Loucy (cell line): Measurements from ENCODE around the gene MAPK1.

Experiments
- H2AFZ ChIP-seq: fragments of 200-600 bp; sonication (generic); 2 replicates; pipeline ENCODE4 v1.6.0; 2016; ENCODE audit warnings: antibody characterized with exemption, mild to moderate bottlenecking, low read length, moderate library complexity
- H3F3A ChIP-seq: fragments of 200-600 bp; 2 replicates; pipeline ENCODE4 v1.6.0; 2016; ENCODE audit warnings: antibody characterized with exemption, low read depth, mild to moderate bottlenecking
- H3K27me3 ChIP-seq: fragments of 200-600 bp; sonication (generic); 2 replicates; pipeline ENCODE4 v1.6.1; 2014; ENCODE audit warnings: low read length, mild to moderate bottlenecking; ENCODE audit not compliant: insufficient read depth, poor library complexity, severe bottlenecking
- H3K36me3 ChIP-seq: fragments of 200-600 bp; sonication (generic); 2 replicates; pipeline ENCODE4 v1.6.1; 2016; ENCODE audit warnings: low read length; ENCODE audit not compliant: insufficient read depth
- H3K4me1 ChIP-seq: fragments of 200-600 bp; sonication (generic); 2 replicates; pipeline ENCODE4 v1.5.1; 2014; ENCODE audit warnings: low read length, mild to moderate bottlenecking; ENCODE audit not compliant: insufficient read depth, poor library complexity, severe bottlenecking
- H3K4me2 ChIP-seq: fragments of 200-600 bp; sonication (generic); 2 replicates; pipeline ENCODE4 v1.6.0; 2014; ENCODE audit warnings: antibody characterized with exemption, low read length, low read depth, mild to moderate bottlenecking; ENCODE audit not compliant: poor library complexity, severe bottlenecking
- H3K4me3 ChIP-seq: fragments of 200-600 bp; sonication (generic); 2 replicates; pipeline ENCODE4 v1.5.1; 2014; ENCODE audit warnings: low read length, mild to moderate bottlenecking, mixed read lengths; ENCODE audit not compliant: poor library complexity, severe bottlenecking
- H3K79me2 ChIP-seq: fragments of 200-600 bp; sonication (generic); 2 replicates; pipeline ENCODE4 v1.6.1; 2014; ENCODE audit warnings: low read length; ENCODE audit not compliant: insufficient read depth
- H3K9ac ChIP-seq: fragments of 200-600 bp; sonication (generic); 2 replicates; pipeline ENCODE4 v1.6.0; 2014; ENCODE audit warnings: mild to moderate bottlenecking, low read depth, low read length, moderate library complexity; ENCODE audit not compliant: poor library complexity, severe bottlenecking
- H3K9me2 ChIP-seq: fragments of 200-600 bp; sonication (generic); replicated peaks from 2 replicates; pipeline ENCODE4 v1.6.1; 2016; ENCODE audit warnings: low read depth, low read length, mixed read lengths
- H3K9me3 ChIP-seq: fragments of 200-600 bp; sonication (generic); 2 replicates; pipeline ENCODE4 v1.6.1; 2014; ENCODE audit warnings: mild to moderate bottlenecking, antibody characterized with exemption, low read length, low read depth; ENCODE audit not compliant: insufficient read depth
- H4K20me1 ChIP-seq: fragments of 200-600 bp; sonication (generic); 2 replicates; pipeline ENCODE4 v1.6.0; 2014; ENCODE audit warnings: antibody characterized with exemption, low read length, mild to moderate bottlenecking; ENCODE audit not compliant: insufficient read depth, poor library complexity, severe bottlenecking
- EZH2phosphoT487 ChIP-seq: fragments of 200-600 bp; IDR thresholded peaks from 2 replicates; pipeline ENCODE4 v1.6.1; 2018; ENCODE audit warnings: antibody characterized with exemption, mild to moderate bottlenecking, moderate library complexity, borderline replicate concordance
- TF ChIP-seq, protein P1 (sequence below): fragments of 200-600 bp; sonication (generic); conservative IDR thresholded peaks from 2 replicates; pipeline ENCODE4 v1.5.1; 2014; ENCODE audit warnings: mild to moderate bottlenecking, antibody characterized with exemption, low read length

Gene MAPK1

DNA sequence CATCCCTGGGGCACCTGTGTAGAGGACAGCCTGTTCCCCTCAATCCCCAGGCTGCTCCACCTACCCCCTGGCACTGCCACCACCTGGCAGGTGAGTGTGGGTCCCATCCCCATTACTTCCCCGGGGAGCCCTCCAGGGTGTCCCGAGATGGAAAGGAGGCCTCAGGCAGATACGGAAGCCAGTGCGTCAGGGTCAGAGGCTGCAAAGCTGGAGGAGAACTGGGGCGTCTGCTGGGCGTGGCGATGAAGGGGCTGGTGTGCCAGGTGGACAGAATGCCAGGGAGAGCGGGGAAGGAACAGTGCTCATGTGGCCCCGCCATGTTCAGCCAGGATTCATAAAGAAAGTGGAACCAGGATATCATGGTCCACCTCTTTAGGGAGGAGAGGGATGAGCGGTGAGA is 139.7 kb downstream of the MAPK1 start:
- H3K9ac ChIP-seq = no peak overlapping the region
- H3K4me3 ChIP-seq = no peak overlapping the region
- no peak overlapping the region for H3K4me2 ChIP-seq
- no peak overlapping the region for H2AFZ ChIP-seq
- H3K9me2 ChIP-seq = no peaks in the 10 kb centered on the region
- no peaks in the 10 kb centered on the region for H3K36me3 ChIP-seq
- no peaks in the 10 kb centered on the region for H3K9me3 ChIP-seq
- TF ChIP-seq EZH2phosphoT487 = no peak
- TF ChIP-seq, protein P1, sequence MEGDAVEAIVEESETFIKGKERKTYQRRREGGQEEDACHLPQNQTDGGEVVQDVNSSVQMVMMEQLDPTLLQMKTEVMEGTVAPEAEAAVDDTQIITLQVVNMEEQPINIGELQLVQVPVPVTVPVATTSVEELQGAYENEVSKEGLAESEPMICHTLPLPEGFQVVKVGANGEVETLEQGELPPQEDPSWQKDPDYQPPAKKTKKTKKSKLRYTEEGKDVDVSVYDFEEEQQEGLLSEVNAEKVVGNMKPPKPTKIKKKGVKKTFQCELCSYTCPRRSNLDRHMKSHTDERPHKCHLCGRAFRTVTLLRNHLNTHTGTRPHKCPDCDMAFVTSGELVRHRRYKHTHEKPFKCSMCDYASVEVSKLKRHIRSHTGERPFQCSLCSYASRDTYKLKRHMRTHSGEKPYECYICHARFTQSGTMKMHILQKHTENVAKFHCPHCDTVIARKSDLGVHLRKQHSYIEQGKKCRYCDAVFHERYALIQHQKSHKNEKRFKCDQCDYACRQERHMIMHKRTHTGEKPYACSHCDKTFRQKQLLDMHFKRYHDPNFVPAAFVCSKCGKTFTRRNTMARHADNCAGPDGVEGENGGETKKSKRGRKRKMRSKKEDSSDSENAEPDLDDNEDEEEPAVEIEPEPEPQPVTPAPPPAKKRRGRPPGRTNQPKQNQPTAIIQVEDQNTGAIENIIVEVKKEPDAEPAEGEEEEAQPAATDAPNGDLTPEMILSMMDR = no peak
- H3K79me2 ChIP-seq = peaks cover 70% of the 10 kb centered on the region; the same call in 1 of the 2 replicates
- peaks cover 18% of the 10 kb centered on the region for H3K4me1 ChIP-seq
- peaks cover 16% of the 10 kb centered on the region for H4K20me1 ChIP-seq
- H3F3A ChIP-seq = no peaks in the 10 kb centered on the region
- H3K27me3 ChIP-seq = no peaks in the 10 kb centered on the region

DNA sequence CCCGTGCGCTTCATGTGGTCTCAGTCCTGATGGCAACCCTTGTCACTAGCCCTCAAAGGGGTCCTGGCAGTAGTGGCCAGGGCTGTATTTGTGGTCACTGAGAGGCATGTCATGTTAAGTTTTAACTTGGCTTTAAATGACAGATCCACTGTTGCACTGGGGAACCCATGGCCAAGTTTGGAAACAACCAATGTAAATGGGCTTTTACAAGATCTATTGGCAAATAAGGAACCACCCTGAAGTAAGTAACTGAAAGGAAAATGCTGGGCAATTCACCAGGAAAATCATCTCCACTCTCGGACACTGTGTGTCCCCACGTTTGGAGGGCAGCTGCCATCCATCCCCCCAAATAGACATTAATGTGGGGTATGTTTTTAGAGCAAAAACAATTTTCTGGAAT is 140.3 kb downstream of the MAPK1 start:
- H3K9me2 ChIP-seq = no peaks in the 10 kb centered on the region
- no peaks in the 10 kb centered on the region for H3K36me3 ChIP-seq
- no peak overlapping the region for H2AFZ ChIP-seq
- no peak overlapping the region for H3K4me3 ChIP-seq
- TF ChIP-seq EZH2phosphoT487 = no peak
- TF ChIP-seq, protein P1 = no peak
- peaks cover 16% of the 10 kb centered on the region for H4K20me1 ChIP-seq
- peak overlapping the region; percentile 35 for H3K4me2 ChIP-seq
- H3K79me2 ChIP-seq = peaks cover 64% of the 10 kb centered on the region; the same call in 1 of the 2 replicates
- no peaks in the 10 kb centered on the region for H3K27me3 ChIP-seq
- H3K9me3 ChIP-seq = no peaks in the 10 kb centered on the region
- no peaks in the 10 kb centered on the region for H3F3A ChIP-seq
- H3K9ac ChIP-seq = no peak overlapping the region
- peaks cover 15% of the 10 kb centered on the region for H3K4me1 ChIP-seq

DNA sequence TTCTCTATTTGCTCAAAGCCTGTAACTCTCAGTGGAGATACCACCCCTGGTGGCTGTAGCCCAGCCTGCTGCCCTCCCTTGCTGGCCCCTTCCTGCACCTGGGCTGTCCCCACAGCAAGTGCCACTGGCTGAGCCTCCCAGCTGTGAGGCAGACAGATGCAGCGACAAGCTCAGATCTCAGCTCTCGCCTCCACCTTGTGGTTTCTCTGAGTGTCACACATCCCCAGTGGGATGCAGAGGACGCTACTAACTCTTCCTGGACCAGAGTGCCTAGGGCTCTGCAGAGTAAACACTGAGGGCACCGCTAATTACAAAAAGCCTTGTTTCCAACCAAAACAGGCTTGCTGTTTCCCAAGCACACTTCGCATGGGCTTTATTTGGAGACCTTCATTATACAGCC is 140.8 kb downstream of the MAPK1 start:
- H3K36me3 ChIP-seq = peaks cover 2% of the 10 kb centered on the region; the same call in 1 of the 2 replicates
- no peaks in the 10 kb centered on the region for H3F3A ChIP-seq
- H3K79me2 ChIP-seq = peaks cover 59% of the 10 kb centered on the region; the same call in 1 of the 2 replicates
- H3K9me2 ChIP-seq = no peaks in the 10 kb centered on the region
- peak overlapping the region; percentile 35 for H3K4me2 ChIP-seq
- no peak overlapping the region for H3K9ac ChIP-seq
- H3K9me3 ChIP-seq = no peaks in the 10 kb centered on the region
- no peak overlapping the region for H3K4me3 ChIP-seq
- H4K20me1 ChIP-seq = peaks cover 16% of the 10 kb centered on the region
- H3K27me3 ChIP-seq = no peaks in the 10 kb centered on the region
- TF ChIP-seq EZH2phosphoT487 = no peak
- TF ChIP-seq, protein P1 = peak; percentile 69
- no peak overlapping the region for H2AFZ ChIP-seq
- H3K4me1 ChIP-seq = peaks cover 12% of the 10 kb centered on the region
